MV-4-11 (cell line): ENCODE data around the gene MOCOS.
"Not testable (repeated sequence)": the region's sequence is repeated elsewhere in the genome, so short reads cannot be mapped to it uniquely, and the experiment has no call there.

Experiments used
- DNase-seq: peaks from one replicate; lab custom pipeline; 2025; lab: John Stamatoyannopoulos, UW

Gene MOCOS, protein sequence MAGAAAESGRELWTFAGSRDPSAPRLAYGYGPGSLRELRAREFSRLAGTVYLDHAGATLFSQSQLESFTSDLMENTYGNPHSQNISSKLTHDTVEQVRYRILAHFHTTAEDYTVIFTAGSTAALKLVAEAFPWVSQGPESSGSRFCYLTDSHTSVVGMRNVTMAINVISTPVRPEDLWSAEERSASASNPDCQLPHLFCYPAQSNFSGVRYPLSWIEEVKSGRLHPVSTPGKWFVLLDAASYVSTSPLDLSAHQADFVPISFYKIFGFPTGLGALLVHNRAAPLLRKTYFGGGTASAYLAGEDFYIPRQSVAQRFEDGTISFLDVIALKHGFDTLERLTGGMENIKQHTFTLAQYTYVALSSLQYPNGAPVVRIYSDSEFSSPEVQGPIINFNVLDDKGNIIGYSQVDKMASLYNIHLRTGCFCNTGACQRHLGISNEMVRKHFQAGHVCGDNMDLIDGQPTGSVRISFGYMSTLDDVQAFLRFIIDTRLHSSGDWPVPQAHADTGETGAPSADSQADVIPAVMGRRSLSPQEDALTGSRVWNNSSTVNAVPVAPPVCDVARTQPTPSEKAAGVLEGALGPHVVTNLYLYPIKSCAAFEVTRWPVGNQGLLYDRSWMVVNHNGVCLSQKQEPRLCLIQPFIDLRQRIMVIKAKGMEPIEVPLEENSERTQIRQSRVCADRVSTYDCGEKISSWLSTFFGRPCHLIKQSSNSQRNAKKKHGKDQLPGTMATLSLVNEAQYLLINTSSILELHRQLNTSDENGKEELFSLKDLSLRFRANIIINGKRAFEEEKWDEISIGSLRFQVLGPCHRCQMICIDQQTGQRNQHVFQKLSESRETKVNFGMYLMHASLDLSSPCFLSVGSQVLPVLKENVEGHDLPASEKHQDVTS

DNA sequence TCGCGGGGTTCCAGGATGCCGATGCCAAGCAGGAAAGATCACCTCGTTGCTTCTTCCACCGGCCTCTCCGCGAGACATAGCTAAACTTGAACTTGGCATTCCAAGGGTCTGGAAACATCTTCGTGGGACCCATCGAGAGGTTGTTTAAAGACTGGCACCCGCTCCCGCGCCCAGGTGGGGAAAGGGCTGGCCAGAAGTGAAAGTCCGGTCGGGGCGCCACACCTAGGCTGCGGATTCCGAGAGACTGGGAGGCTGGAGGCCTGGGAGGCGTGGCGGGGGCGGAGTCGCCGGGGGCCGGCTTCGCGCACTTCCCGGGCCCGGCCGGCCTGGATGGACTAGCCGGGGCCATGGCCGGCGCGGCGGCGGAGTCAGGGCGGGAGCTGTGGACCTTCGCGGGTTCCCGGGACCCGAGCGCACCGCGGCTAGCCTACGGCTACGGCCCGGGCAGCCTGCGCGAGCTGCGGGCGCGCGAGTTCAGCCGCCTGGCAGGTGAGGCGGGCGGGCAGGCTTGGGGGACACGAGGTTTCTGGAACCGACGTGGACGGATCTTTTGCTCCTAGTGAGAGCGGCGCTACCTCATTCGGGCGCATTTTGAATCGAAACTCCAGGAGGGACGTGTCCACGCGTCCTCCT, at the start of gene MOCOS:
Gene MOCOS, plus strand, starts transcription at position 305 of the 633 bp plus-strand sequence. Its CDS starts 43 bp downstream, at position 348.
- DNase-seq, result no peak

- no peak for DNase-seq
These were observed 48.1 kb upstream of the MOCOS start for GRCh38 chr18:36139245-36139644.

DNA sequence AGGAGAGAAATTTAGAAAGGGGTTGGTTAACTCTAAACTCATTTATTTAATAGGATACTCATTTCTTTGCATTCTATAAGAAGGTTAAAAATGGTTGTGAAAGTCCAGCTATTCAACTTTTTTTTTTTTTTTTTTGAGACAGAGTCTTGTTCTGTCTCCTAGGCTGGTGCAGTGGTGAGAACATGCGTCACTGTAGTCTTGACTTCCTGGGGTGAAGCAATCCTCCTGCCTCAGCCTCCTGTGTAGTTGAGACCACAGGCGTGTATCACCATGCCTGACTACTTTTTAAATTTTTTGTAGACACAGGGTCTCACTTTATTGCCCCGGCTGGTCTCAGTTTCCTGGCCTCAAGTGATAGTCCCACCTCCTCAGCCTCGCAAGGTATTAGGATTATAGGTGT, 45.7 kb upstream of the MOCOS start:
- DNase-seq, result peak; percentile 42

- DNase-seq, result no peak
These were observed 44.5 kb upstream of the MOCOS start for GRCh38 chr18:36142751-36143150.

- no peak for DNase-seq
These were observed 43.9 kb upstream of the MOCOS start for GRCh38 chr18:36143391-36143790.

GRCh38 chr18:36149514-36150289, 37.6 kb upstream of the MOCOS start:
- peak; percentile 33 for DNase-seq

DNA sequence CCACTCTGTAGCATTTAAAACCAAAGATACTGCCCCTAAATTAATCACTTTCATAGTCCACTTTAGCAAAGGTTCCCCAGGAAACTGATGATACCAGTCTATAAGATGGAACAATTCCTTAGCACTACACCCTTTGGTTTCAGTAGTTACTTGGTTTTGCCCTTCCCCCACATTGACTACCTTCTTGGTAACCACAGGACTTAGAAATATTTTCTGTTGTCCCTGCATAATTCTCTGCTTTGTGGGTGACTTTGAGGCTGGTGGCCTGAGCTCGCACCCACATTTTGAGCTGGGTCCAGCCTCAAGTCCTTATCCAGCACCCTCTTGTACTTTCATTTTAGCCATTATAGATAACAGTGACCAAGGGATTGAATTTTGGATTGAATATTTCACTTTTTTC, 34.5 kb upstream of the MOCOS start:
- DNase-seq, result no peak

DNA sequence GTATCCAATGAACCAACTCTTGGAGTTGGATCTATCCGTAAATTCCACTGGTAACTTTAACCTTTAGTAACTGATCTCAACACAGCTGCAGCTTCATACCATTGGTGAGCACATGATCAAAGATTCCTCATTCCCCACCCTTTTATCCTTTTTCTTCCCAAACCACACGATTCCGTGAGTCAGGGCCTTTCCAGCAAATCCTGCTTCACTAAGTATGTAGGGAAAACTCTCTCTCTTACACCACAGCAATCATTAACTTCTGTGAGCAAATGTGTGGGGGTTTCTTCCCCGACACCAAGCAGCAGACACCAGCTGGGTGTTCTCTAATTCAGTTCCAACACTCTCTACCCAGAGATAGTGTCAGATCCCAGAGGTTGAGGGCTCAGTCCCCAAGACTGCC, 34.1 kb upstream of the MOCOS start:
- no peak for DNase-seq

DNA sequence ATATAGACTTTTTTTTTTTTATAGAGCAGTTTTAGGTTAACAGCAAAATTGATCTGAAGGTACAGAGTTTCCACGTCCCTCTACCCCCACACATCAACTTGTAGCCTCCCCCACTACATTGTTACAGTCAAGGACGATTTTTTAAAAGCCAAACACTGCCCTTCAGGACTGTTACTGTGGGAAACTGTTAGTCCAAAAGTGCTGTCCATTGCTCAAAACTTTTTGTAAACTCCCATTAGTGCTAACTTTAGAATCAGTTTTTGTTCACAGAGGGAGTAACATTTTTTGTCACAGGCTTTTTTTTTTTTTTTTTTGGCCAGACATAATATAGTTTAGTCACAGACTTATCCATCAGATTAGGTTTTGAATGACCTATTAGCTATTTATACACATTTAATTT, 33.5 kb upstream of the MOCOS start:
- no peak for DNase-seq

DNA sequence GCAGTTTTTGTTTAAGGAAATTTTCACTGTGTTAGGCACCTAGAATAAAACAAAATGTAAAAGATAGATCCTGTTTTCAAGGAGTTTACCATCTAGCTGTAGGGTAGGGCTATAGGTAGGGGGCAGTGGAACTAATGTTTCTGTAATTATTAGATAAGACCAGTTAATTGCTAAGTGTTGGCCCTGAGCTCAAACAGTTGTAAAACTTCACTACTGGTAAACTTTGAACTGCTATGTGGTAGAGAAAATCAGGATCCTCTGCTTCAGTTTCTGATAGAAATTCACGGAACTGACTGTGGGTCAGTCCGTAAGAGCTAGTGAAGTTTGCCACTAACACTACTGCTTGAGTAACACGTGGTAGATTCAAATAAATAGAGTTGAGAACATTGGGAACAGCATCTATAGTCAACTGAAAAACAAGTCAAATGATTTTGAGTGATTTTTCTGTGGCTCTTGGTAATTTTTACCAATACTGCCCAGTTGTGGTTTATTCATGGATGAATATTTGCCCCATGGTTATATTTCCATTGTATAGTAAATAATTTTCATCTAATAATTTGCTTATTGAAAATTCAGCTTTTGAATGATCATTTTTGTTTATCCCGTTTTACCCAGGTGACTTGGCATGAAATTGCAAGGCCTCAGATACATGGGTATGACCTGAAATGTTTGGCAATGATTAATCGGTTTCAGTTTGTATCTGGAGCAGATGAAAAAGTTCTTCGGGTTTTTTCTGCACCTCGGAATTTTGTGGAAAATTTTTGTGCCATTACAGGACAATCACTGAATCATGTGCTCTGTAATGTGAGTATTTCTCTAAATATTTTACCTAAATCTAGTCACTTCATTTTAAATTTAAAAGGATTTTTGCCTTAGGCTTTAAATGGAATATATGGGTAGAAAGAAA, 31.2 kb upstream of the MOCOS start:
- DNase-seq, result no peak

DNA sequence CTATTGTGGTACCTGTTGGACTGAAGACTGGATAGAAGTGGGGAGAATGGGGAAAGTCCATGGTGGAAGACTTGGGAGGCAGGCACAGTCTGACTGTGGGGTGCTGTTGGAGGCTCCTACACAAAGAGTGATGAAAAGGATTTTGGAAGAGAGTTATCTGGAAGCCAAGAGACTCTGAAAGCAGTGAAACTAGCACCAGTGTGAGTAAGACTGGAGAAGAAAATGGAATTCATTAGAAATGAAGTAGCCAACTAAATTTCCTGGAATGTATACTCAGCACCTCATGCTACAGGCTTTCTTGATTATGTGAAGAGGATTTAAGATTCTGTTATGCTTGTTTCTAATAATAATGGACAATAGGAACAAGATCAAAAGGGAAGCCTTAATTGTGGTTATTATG, 29.9 kb upstream of the MOCOS start:
- no peak for DNase-seq

DNA sequence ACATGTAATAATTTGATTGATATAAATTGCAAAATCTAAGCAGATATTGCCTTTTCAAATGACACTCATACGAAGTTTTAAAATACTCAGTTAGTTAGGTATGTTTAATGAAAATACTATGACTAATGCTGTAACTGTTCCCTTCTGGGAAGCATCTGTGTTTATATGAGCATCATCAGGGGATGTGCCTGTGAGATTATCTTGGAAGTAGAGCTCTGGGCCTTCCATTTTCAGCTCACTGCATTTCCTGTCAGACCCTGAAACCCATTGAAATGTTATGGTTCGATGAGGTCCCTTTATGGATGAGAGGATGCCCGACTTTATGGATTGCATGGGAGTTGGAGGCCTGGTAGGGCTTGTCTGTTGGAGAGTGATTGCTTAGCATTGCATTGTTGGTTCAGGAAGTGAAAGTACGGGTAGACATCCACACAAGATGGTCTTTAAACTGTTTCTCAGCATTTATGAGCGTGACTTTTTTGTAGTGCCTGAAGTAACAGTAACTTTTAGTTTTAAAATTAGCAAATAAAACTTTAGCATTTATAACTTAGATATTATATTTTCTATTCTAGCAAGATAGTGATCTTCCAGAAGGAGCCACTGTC, 28.9 kb upstream of the MOCOS start:
- peak; percentile 65 for DNase-seq

GRCh38 chr18:36160959-36161371, 26.3 kb upstream of the MOCOS start:
- DNase-seq, result no peak

DNA sequence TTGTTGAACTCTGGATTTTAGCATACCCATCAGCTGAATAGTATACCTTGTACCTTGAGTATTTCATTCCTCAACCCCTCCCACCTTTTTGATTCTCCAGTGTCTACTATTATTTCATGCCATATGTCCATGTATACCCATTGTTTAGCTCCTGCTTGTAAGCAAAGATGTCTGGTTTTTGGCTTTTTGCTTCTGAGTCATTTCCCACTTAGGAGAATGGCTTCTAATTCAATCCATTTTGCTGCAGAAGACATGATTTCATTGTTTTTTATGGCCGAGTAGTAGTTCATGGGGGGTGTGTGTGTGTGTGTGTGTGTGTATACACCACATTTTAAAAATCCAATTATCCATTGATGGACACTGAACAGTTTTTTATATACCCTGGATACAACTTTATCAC, 24.3 kb upstream of the MOCOS start:
- DNase-seq, result no peak

- no peak for DNase-seq
These were observed 19.5 kb upstream of the MOCOS start for GRCh38 chr18:36167692-36168218.

- not testable (repeated sequence) for DNase-seq
These were observed 19.0 kb upstream of the MOCOS start for GRCh38 chr18:36168296-36168695.

DNA sequence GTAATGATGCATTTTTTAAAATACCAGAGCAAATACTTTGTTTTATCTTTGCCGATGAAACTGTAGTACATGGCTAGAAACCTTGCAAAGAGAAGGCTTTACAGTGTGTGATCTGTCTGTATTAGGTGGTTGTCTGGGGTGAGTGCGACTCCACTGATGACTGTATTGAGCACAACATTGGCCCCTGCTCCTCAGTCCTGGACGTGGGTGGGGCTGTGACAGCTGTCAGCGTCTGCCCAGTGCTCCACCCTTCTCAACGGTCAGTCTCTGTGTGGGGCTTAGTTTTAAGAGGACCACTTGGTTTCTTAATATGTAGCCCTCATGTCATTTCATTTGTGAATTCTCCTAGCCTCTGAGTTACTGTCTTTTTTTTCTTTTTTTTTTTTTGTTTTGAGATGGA, 17.4 kb upstream of the MOCOS start:
- DNase-seq, result no peak

DNA sequence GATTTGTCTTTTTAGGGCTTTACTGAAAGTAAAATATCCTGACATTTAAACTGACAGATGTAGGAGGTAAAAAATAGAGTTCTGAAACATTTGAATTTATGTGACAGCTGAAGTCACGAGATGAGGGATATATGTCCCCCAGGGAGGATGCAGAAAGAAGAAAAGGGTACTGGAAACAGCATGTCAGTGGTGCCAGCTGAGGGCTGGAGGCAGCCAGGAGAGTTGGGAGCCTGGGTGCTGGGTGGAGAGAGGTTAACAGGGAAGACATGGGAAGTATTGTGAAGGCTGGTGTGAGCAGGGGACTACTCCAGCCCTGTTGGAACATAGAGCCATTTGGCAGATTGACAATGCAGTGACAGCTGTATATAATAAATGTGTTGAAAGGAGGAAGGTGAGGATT, 11.8 kb upstream of the MOCOS start:
- no peak for DNase-seq

DNA sequence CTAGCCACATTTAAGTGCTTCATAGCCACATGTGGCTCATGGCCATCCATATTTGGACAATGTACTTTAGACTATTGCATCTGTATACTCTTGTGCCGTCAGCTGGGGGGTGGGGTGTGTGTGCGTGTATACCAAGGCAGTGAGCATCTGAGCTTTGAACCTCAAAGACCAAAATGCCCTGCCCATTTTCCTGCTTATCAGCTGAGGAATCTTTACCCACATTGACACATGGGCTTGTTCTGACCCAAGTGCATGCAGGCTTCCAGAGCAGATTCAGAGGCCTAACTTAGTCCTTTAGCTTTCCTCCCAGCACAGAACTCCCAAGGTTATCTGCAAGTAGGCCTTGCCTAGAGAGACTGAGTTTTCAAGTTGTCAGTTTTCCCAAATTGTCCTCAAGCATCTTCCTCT, 11.1 kb upstream of the MOCOS start:
- no peak for DNase-seq

DNA sequence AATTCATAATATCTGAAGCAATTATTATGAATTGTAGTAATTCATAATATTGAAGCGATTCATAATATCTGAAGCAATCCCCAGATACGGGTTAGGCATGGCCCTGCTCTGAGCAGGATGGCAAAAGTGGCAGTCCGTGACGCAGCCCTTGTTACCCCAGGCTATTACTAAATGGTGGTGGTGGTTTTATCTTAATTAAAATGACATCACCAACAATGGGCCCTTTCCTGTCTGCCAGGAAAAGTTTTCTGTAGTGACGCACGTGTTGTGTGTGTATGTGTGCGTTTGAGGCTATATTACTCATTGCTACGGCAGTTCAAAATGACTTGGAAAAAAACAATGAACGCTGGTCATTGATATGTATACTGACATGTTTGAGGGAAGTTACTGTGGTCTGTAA, 10.6 kb upstream of the MOCOS start:
- no peak for DNase-seq
